ENCODE measurements around the gene LCMT1.
"Not testable (repeated sequence)": the region's sequence is repeated elsewhere in the genome, so short reads cannot be mapped to it uniquely, and the experiment has no call there.

The LCMT1 gene

DNA sequence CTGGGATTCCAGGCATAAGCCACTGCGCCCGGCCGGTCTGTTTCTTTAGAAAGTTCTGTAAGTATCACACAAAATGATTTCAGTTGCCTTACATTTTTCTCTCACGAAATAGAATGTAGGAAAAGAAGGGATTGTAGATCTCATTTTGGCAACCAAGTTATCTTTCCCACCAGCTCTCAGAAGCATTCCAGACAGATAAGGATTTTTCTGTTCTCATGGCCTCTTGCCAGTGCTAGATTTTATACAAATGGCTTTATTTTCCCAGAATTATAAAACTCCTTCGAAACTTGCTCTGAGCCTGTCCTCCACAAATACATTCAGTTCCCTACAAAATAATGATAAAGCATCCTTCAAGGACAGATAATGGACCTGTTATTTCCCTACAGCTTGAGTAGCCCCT lies 46.9 kb downstream of the LCMT1 start:
- DNase-seq (ENCODE audit: low read depth in 1 of 2, low spot score in 1 of 2): no peak
- Histone ChIP-seq H3K27ac (replicated peaks) (no peak overlapping the region), H3K4me3 (replicated peaks; ENCODE audit: insufficient read depth, low read length) (no peak overlapping the region), H3K27me3 (ENCODE audit: insufficient read depth, poor library complexity, severe bottlenecking) (no peaks in the 10 kb centered on the region)
- no peak for TF ChIP-seq POLR2AphosphoS5 (IDR thresholded peaks at IDR 0.05; ENCODE audit: low read depth)
- TF ChIP-seq, protein P1, sequence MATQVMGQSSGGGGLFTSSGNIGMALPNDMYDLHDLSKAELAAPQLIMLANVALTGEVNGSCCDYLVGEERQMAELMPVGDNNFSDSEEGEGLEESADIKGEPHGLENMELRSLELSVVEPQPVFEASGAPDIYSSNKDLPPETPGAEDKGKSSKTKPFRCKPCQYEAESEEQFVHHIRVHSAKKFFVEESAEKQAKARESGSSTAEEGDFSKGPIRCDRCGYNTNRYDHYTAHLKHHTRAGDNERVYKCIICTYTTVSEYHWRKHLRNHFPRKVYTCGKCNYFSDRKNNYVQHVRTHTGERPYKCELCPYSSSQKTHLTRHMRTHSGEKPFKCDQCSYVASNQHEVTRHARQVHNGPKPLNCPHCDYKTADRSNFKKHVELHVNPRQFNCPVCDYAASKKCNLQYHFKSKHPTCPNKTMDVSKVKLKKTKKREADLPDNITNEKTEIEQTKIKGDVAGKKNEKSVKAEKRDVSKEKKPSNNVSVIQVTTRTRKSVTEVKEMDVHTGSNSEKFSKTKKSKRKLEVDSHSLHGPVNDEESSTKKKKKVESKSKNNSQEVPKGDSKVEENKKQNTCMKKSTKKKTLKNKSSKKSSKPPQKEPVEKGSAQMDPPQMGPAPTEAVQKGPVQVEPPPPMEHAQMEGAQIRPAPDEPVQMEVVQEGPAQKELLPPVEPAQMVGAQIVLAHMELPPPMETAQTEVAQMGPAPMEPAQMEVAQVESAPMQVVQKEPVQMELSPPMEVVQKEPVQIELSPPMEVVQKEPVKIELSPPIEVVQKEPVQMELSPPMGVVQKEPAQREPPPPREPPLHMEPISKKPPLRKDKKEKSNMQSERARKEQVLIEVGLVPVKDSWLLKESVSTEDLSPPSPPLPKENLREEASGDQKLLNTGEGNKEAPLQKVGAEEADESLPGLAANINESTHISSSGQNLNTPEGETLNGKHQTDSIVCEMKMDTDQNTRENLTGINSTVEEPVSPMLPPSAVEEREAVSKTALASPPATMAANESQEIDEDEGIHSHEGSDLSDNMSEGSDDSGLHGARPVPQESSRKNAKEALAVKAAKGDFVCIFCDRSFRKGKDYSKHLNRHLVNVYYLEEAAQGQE (IDR thresholded peaks at IDR 0.05; ENCODE audit: insufficient replicate concordance, low read depth): no peak
- TF ChIP-seq SPI1 (IDR thresholded peaks at IDR 0.05; ENCODE audit: borderline replicate concordance, low read depth): no peak
- TF ChIP-seq, protein P2, sequence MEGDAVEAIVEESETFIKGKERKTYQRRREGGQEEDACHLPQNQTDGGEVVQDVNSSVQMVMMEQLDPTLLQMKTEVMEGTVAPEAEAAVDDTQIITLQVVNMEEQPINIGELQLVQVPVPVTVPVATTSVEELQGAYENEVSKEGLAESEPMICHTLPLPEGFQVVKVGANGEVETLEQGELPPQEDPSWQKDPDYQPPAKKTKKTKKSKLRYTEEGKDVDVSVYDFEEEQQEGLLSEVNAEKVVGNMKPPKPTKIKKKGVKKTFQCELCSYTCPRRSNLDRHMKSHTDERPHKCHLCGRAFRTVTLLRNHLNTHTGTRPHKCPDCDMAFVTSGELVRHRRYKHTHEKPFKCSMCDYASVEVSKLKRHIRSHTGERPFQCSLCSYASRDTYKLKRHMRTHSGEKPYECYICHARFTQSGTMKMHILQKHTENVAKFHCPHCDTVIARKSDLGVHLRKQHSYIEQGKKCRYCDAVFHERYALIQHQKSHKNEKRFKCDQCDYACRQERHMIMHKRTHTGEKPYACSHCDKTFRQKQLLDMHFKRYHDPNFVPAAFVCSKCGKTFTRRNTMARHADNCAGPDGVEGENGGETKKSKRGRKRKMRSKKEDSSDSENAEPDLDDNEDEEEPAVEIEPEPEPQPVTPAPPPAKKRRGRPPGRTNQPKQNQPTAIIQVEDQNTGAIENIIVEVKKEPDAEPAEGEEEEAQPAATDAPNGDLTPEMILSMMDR (IDR thresholded peaks at IDR 0.05; ENCODE audit: insufficient read depth, low read length): no peak
- TF ChIP-seq GABPA (IDR thresholded peaks at IDR 0.05; ENCODE audit: low read depth): no peak

DNA sequence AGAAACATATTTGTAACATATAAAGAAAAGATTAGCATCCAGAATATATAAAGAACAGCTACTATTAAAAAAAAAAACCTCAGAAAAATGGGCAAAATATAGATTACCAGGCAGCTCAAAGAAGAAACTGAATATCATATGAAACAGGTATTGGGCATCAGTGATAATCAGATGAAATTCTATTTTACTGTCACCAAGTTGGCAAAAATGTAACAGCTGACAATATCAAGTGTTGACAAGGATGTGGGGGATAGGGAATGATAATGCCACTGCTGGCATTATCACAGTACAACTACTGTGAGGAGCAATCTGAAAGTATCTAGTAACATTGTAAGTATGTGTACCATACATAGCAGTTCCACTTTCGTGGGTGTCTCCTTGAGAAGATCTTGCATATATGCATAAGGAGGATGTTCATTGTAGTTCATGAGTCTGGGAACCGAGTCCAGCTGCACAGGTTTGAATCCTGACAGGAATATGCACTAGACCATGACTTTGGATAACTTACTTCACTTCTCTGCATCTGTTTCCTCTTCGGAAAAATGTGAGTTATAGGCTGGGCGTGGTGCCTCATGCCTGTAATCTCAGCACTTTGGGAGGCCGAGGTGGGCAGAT lies 50.3 kb downstream of the LCMT1 start:
- no peak for DNase-seq (ENCODE audit: low read depth in 1 of 2, low spot score in 1 of 2)

DNA sequence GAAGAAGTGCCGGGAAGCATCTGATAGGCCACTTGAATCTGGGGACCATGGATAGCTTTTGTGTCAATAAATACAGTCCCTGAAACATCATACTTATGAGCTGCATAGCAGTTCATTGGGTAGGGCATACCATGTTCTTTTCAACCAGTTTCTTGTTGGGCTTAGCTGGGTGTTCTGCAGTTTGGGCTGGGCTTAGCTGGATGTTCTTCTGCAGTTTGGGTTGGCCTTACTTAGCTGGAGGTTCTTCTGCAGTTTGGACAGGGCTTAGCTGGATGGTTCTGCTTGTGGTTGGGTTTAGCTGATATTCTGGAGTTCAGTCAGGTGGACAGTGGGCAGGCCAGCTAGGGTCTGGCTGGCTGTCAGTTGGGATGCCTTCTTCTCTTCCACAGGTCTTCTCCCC lies 52.1 kb downstream of the LCMT1 start:
- TF ChIP-seq, protein P2 (IDR thresholded peaks at IDR 0.05; ENCODE audit: insufficient read depth, low read length): no peak
- no peak for TF ChIP-seq GABPA (IDR thresholded peaks at IDR 0.05; ENCODE audit: low read depth)
- TF ChIP-seq, protein P1 (IDR thresholded peaks at IDR 0.05; ENCODE audit: insufficient replicate concordance, low read depth): no peak
- no peak for TF ChIP-seq SPI1 (IDR thresholded peaks at IDR 0.05; ENCODE audit: borderline replicate concordance, low read depth)
- TF ChIP-seq POLR2AphosphoS5 (IDR thresholded peaks at IDR 0.05; ENCODE audit: low read depth): no peak
- Histone ChIP-seq H3K27me3 (ENCODE audit: insufficient read depth, poor library complexity, severe bottlenecking) (no peaks in the 10 kb centered on the region), H3K4me3 (replicated peaks; ENCODE audit: insufficient read depth, low read length) (no peak overlapping the region), H3K27ac (replicated peaks) (no peak overlapping the region)
- no peak for DNase-seq (ENCODE audit: low read depth in 1 of 2, low spot score in 1 of 2)

More for the DNA sequence above, 50.3 kb downstream of the LCMT1 start:
- no peak overlapping the region for H3K27ac ChIP-seq (replicated peaks)
- H3K27me3 ChIP-seq (ENCODE audit: insufficient read depth, poor library complexity, severe bottlenecking): no peaks in the 10 kb centered on the region
- no peak for TF ChIP-seq POLR2AphosphoS5 (IDR thresholded peaks at IDR 0.05; ENCODE audit: low read depth)
- H3K4me3 ChIP-seq (replicated peaks; ENCODE audit: insufficient read depth, low read length): no peak overlapping the region

DNA sequence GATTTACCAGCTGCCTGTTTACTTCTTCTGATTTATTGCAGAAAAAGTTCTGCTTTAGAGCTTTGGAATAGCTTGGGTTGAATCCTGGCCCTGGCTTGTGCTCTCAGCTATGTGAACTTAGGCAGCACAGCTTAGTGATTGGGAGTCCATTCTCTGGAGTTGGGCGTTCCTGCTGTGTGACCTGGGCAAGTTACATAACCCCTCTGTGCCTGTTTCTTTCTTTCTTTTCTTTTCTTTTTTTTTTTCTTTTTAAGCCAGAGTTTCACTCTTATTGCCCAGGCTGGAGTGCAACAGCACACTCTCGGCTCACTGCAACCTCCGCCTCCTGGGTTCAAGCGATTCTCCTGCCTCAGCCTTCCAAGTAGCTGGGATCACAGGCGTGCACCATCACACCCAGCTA lies 53.7 kb downstream of the LCMT1 start:
- Histone ChIP-seq H3K27ac (replicated peaks) (no peak overlapping the region), H3K27me3 (ENCODE audit: insufficient read depth, poor library complexity, severe bottlenecking) (no peaks in the 10 kb centered on the region), H3K4me3 (replicated peaks; ENCODE audit: insufficient read depth, low read length) (no peak overlapping the region)
- TF ChIP-seq POLR2AphosphoS5 (IDR thresholded peaks at IDR 0.05; ENCODE audit: low read depth) (no peak), SPI1 (IDR thresholded peaks at IDR 0.05; ENCODE audit: borderline replicate concordance, low read depth) (no peak), GABPA (IDR thresholded peaks at IDR 0.05; ENCODE audit: low read depth) (no peak)
- TF ChIP-seq, protein P1 (IDR thresholded peaks at IDR 0.05; ENCODE audit: insufficient replicate concordance, low read depth): no peak
- TF ChIP-seq, protein P2 (IDR thresholded peaks at IDR 0.05; ENCODE audit: insufficient read depth, low read length): no peak
- DNase-seq (ENCODE audit: low read depth in 1 of 2, low spot score in 1 of 2): no peak

DNA sequence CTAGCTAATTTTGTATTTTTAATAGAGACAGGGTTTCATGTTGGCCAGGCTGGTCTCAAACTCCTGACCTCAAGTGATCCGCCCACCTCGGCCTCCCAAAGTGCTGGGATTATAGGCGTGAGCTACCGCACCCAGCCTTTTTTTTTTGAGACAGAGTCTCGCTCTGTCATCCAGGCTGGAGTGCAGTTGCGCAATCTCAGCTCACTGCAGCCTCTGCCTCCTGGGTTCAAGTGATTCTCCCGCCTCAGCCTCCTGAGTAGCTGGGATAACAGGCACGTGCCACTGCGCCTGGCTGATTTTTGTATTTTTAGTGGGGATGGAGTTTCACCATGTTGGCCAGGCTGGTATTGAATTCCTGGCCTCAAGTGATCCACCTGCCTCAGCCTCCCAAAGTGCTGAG lies 56.4 kb downstream of the LCMT1 start:
- H3K4me3 ChIP-seq (replicated peaks; ENCODE audit: insufficient read depth, low read length); DNase-seq (ENCODE audit: low read depth in 1 of 2, low spot score in 1 of 2); H3K27ac ChIP-seq (replicated peaks); H3K27me3 ChIP-seq (ENCODE audit: insufficient read depth, poor library complexity, severe bottlenecking): not testable (repeated sequence)
